GM12878 (cell line): ENCODE measurements around the gene NKX2-2. TPM values are rescaled to one million over a fixed set of nuclear protein-coding genes. Genes with fewer than 3 reads are reported as not detected.

ENCODE experiments used
- BMI1 ChIP-seq: fragments of 450-650 bp; IDR thresholded peaks from 2 replicates; pipeline ENCODE4 v1.6.1; 2016; ENCODE audit warnings: mild to moderate bottlenecking, moderate library complexity, borderline replicate concordance
- CBFB ChIP-seq: IDR thresholded peaks from 2 replicates; pipeline ENCODE4 v1.6.1; 2016; ENCODE audit warnings: antibody characterized with exemption, low read depth
- CBX3 ChIP-seq: fragments of 200-600 bp; sonication (generic); IDR thresholded peaks from 2 replicates; pipeline ENCODE4 v1.6.1; 2016; ENCODE audit warnings: low read depth, borderline replicate concordance
- CUX1 ChIP-seq: IDR thresholded peaks from 2 replicates; pipeline ENCODE4 v1.6.1; 2012; ENCODE audit warnings: improper control_type of control experiment, low read depth, low read length; ENCODE audit not compliant: insufficient replicate concordance
- E4F1 ChIP-seq: fragments of 450-650 bp; IDR thresholded peaks from 2 replicates; pipeline ENCODE4 v1.6.1; 2018; ENCODE audit warnings: borderline replicate concordance, mild to moderate bottlenecking; ENCODE audit not compliant: partially characterized antibody
- IRF3 ChIP-seq: fragments of 450-650 bp; IDR thresholded peaks from 2 replicates; pipeline ENCODE4 v1.6.1; 2014; ENCODE audit warnings: mild to moderate bottlenecking
- IRF4 ChIP-seq: IDR thresholded peaks from 2 replicates; pipeline ENCODE4 v1.6.1; 2011; ENCODE audit warnings: low read depth, low read length
- IRF5 ChIP-seq: fragments of 450-650 bp; IDR thresholded peaks from 2 replicates; pipeline ENCODE4 v1.6.1; 2017; ENCODE audit warnings: borderline replicate concordance
- SMAD5 ChIP-seq: IDR thresholded peaks from 2 replicates; pipeline ENCODE4 v1.6.1; 2016; ENCODE audit warnings: antibody characterized with exemption, low read depth
- SP1 ChIP-seq: IDR thresholded peaks from one replicate; pipeline ENCODE4 v1.6.1; 2011; ENCODE audit warnings: low read depth, low read length
- SREBF2 ChIP-seq: IDR thresholded peaks from 2 replicates; pipeline ENCODE4 v1.6.1; 2012; ENCODE audit warnings: mild to moderate bottlenecking, low read length
- SUPT20H ChIP-seq: IDR thresholded peaks from 2 replicates; pipeline ENCODE4 v1.6.1; 2011; ENCODE audit warnings: low read depth, mild to moderate bottlenecking, low read length, moderate library complexity, borderline replicate concordance; ENCODE audit not compliant: control insufficient read depth
- TARDBP ChIP-seq: IDR thresholded peaks from 2 replicates; pipeline ENCODE4 v1.6.1; 2016; ENCODE audit warnings: borderline replicate concordance
- YBX1 ChIP-seq: fragments of 450-650 bp; IDR thresholded peaks from 2 replicates; pipeline ENCODE4 v1.6.1; 2016; ENCODE audit warnings: antibody characterized with exemption
- YY1 ChIP-seq: IDR thresholded peaks from 2 replicates; pipeline ENCODE4 v1.6.1; 2011; ENCODE audit warnings: low read depth, mild to moderate bottlenecking, low read length
- ZBTB4 ChIP-seq: fragments of 450-650 bp; formaldehyde crosslinking; IDR thresholded peaks from 2 replicates; pipeline ENCODE4 v1.4.0; 2022; ENCODE audit warnings: mild to moderate bottlenecking, moderate library complexity
- polyA plus RNA-seq, 11 experiments: library from polyadenylated mRNA; depleted of rRNA in 4 of 11; unstranded in 6 of 11; stranded (reverse) in 5 of 11; fragments of >200 nt; fragmentation: Nextera tagmentation in 4 of 11; fragmentation: Illumina TruSeq in 1 of 11; extraction: Ambion mirVana in 4 of 11; extraction: Trizol in 1 of 11; gene quantifications; 1 replicate in 1 of 11; 2 replicates in 10 of 11; pipeline versions ENCODE4 v1.2.1 to v1.2.3, GENCODE V29; 2011 to 2016; ENCODE audit warnings: inconsistent platforms in 2 of 11, missing spikeins in 2 of 11, low read depth in 1 of 11
- total RNA-seq, 4 experiments: library from RNA; depleted of rRNA in 3 of 4; stranded (reverse); fragments of >200 nt in 3 of 4; fragmentation: Illumina TruSeq in 1 of 4; extraction: Trizol in 1 of 4; gene quantifications; 2 replicates each; pipeline versions ENCODE4 v1.2.1 to v1.2.3, GENCODE V29; 2013 to 2021

NKX2-2 gene
- total and polyA plus RNA-seq, 10 of the 15 experiments (the other 5 are each of a cell fraction or from before 2014, with no cell fraction given), result not detected

GRCh38 chr20:21559305-21559704 lies 45.4 kb upstream of the NKX2-2 start (continued):
- no peak for TF ChIP-seq YBX1
- TF ChIP-seq SMAD5, result no peak
- TF ChIP-seq SREBF2, result no peak
- no peak for TF ChIP-seq SUPT20H
- TF ChIP-seq CBFB, result no peak
- TF ChIP-seq CUX1, result no peak
- 0 out of 2 replicates have a peak, but pooled peaks have one; percentile 36 for TF ChIP-seq BMI1
- TF ChIP-seq ZBTB4 (CRISPR knock-in tag), result no peak
- TF ChIP-seq IRF5, result no peak
- no peak for TF ChIP-seq TARDBP
- no peak for TF ChIP-seq YY1
- TF ChIP-seq E4F1, result peak; percentile 12
- no peak for TF ChIP-seq IRF3
- TF ChIP-seq IRF4, result no peak
- no peak for TF ChIP-seq SP1
- TF ChIP-seq CBX3, result no peak
